Cardiac septum (tissue), 1 donor: Measurements from ENCODE around the gene RPL37. TPM values are rescaled to one million over a fixed set of nuclear protein-coding genes. Genes with fewer than 3 reads are reported as not detected.
"Not testable (repeated sequence)": the region's sequence is repeated elsewhere in the genome, so short reads cannot be mapped to it uniquely, and the experiment has no call there.

Experiments
- DNase-seq: peaks from one replicate; pipeline ENCODE4 v3.0.0-alpha.2; 2020; ENCODE audit warnings: low spot score
- intact Hi-C: fragments of 100-400 bp; cut with DNase I; formaldehyde crosslinking; loops from one replicate; pipeline ENCODE4 v1.14.0; 2022
- long read RNA-seq: library from polyadenylated mRNA; unstranded; transcript quantifications from one replicate; pipeline ENCODE4 v2.0.0, GENCODE V29; 2021
- total RNA-seq: library from RNA; stranded (reverse); fragmentation: NEBNext Ultra II Directional; extraction: Animal tissue kit (Norgen Biotek cat#: 25700); gene quantifications from one replicate; pipeline ENCODE4 v1.2.1, GENCODE V29; 2021
- donor health status: DM: no; HTN: no; CAD: no.

The RPL37 gene
- 510 TPM for total RNA-seq
- long read RNA-seq, full-length matches to known transcripts: 30 of 40 reads
- long read RNA-seq, partial matches to known transcripts: 1 of 40 reads
- long read RNA-seq, other reads (novel, unspliced or antisense): 9 of 40 reads

GRCh38 chr5:40834849-40835787 is at the start of gene RPL37:
Gene RPL37, minus strand, starts transcription at chr5:40835222. Its CDS starts 37 bp downstream, at chr5:40835185.
- peak; percentile 98 for DNase-seq
- intact Hi-C loops: loop anchor here (1.0 kb wide), 2 partner anchors 37 to 80 kb away; partner anchors contain the start of genes PRKAA1 and TTC33

- intact Hi-C loops: loop anchor here (5.0 kb wide), 1 partner anchor 126 kb away; the partner anchor contains the start of gene TTC33
- DNase-seq: not testable (repeated sequence)
These were observed 48.0 kb upstream of the RPL37 start for GRCh38 chr5:40883051-40883450.

- intact Hi-C loops: loop anchor here (5.0 kb wide), 1 partner anchor 125 kb away; the partner anchor contains the start of gene TTC33
- no peak for DNase-seq
These were observed 47.3 kb upstream of the RPL37 start for GRCh38 chr5:40882291-40882690.

- intact Hi-C loops: no loop called here
- no peak for DNase-seq
These were observed 44.3 kb upstream of the RPL37 start for GRCh38 chr5:40879163-40879942.

GRCh38 chr5:40877371-40877988 is 42.5 kb upstream of the RPL37 start:
- intact Hi-C loops: no loop called here

GRCh38 chr5:40875958-40876357 is 40.9 kb upstream of the RPL37 start:
- no peak for DNase-seq
- intact Hi-C loops: no loop called here

More at GRCh38 chr5:40877371-40877988, 42.5 kb upstream of the RPL37 start:
- DNase-seq: no peak

GRCh38 chr5:40873286-40873880 is 38.4 kb upstream of the RPL37 start:
- intact Hi-C loops: no loop called here
- no peak for DNase-seq

- intact Hi-C loops, DNase-seq: not testable (repeated sequence)
These were observed 37.2 kb upstream of the RPL37 start for GRCh38 chr5:40872253-40872652.

GRCh38 chr5:40871177-40871576 is 36.2 kb upstream of the RPL37 start:
- no peak for DNase-seq
- intact Hi-C loops: no loop called here

GRCh38 chr5:40869384-40869783 is 34.4 kb upstream of the RPL37 start:
- intact Hi-C loops: no loop called here
- no peak for DNase-seq

- no peak for DNase-seq
- intact Hi-C loops: no loop called here
These were observed 31.8 kb upstream of the RPL37 start for GRCh38 chr5:40866844-40867243.

- intact Hi-C loops, DNase-seq: not testable (repeated sequence)
These were observed 30.0 kb upstream of the RPL37 start for GRCh38 chr5:40865004-40865403.

GRCh38 chr5:40860711-40861110 is 25.7 kb upstream of the RPL37 start:
- intact Hi-C loops: no loop called here
- DNase-seq: no peak

GRCh38 chr5:40853632-40854192 is 18.7 kb upstream of the RPL37 start:
- intact Hi-C loops: no loop called here
- no peak for DNase-seq

GRCh38 chr5:40847525-40847924 is 12.5 kb upstream of the RPL37 start:
- DNase-seq: no peak
- intact Hi-C loops: no loop called here

- intact Hi-C loops: no loop called here
These were observed 11.3 kb upstream of the RPL37 start for GRCh38 chr5:40846371-40846770.

GRCh38 chr5:40844565-40844964 is 9.5 kb upstream of the RPL37 start:
- intact Hi-C loops: no loop called here
- no peak for DNase-seq

More at GRCh38 chr5:40846371-40846770, 11.3 kb upstream of the RPL37 start:
- DNase-seq: no peak

- DNase-seq: no peak
- intact Hi-C loops: no loop called here
These were observed 7.3 kb upstream of the RPL37 start for GRCh38 chr5:40842351-40842750.
